Esophagus squamous epithelium (tissue), 4 donors: ENCODE measurements around the gene COL8A1.

Source experiments
- CTCF ChIP-seq, 6 experiments: fragments of 450-650 bp in 4 of 6; fragments of 200-600 bp in 2 of 6; sonication (generic) in 2 of 6; IDR thresholded peaks; one replicate each; pipeline ENCODE4 v1.5.1; 2016 to 2019; ENCODE audit warnings: antibody characterized with exemption in 6 of 6, mild to moderate bottlenecking in 4 of 6, moderate library complexity in 4 of 6
- POLR2A ChIP-seq, 4 donors: fragments of 450-650 bp; IDR thresholded peaks; one replicate each; pipeline ENCODE4 v1.6.1; 2017; ENCODE audit warnings: antibody characterized with exemption in 4 of 4, mild to moderate bottlenecking in 4 of 4, moderate library complexity in 3 of 4

GRCh38 chr3:99704417-99704816, 66.0 kb downstream of the COL8A1 start:
- TF ChIP-seq CTCF (IDR thresholded peaks at IDR 0.05) (no peak), POLR2A (IDR thresholded peaks at IDR 0.05) (no peak)
